AG10803 (cell line): Measurements from ENCODE around the gene PRDM16.

Experiments
- DNase-seq: peaks from one replicate; pipeline ENCODE4 v3.0.0; 2010; ENCODE audit warnings: low read depth
- H3K4me3 ChIP-seq: 2 replicates; pipeline ENCODE4 v1.5.1; 2011; ENCODE audit warnings: mild to moderate bottlenecking, low read length, control low read depth
- CTCF ChIP-seq: conservative IDR thresholded peaks from 2 replicates; pipeline ENCODE4 v1.5.1; 2011; ENCODE audit warnings: mild to moderate bottlenecking, low read length, control low read depth, inconsistent platforms

The PRDM16 gene

DNA sequence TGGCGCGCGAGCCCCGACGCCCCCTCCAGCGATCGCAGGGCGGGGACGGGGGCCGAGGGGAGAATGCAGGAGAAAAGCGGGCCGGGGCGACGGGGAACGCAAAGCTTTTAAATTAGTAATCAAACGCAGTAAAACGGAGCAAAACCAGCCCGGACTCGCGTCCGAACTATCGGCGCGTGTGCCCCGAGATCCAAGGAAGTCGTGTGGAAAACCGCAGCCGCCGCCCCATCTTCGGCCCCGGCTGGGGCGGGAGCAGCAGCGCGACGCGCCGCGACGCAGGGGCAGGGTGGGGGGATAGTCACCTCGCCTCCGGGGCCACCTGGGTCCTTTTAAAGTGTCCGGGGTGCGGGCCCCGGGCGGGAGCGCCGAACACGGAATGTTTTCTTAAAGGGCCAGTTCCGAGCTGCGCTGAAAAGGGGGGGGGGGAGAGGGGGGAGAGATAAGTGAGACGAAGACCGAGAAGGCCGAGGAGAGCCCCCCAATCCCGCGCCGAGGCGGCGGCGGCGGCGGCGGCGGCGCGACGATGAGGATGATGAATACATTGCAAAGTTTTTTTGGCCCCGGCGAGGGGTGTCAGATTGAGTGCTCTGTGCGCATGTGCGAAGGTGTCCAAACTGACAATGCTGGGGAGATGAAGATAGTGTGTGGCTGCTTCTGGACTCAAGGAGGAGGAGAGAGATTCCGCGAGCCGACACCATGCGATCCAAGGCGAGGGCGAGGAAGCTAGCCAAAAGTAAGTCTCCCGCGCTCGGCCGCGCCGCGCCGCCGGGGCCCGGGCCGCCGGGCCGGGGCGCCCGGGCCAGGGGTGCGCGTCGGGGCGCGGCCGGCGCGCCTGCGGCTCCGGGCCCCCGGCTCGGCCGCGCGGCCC lies at the start of gene PRDM16:
Gene PRDM16 (plus strand): TSS at position 640 of the 868 bp plus-strand sequence. CDS start 57 bp downstream, at position 697.
- DNase-seq, result peak; percentile 43
- peak within 1 kb of the TSS; percentile 51 for H3K4me3 ChIP-seq
- no peak for TF ChIP-seq CTCF

DNA sequence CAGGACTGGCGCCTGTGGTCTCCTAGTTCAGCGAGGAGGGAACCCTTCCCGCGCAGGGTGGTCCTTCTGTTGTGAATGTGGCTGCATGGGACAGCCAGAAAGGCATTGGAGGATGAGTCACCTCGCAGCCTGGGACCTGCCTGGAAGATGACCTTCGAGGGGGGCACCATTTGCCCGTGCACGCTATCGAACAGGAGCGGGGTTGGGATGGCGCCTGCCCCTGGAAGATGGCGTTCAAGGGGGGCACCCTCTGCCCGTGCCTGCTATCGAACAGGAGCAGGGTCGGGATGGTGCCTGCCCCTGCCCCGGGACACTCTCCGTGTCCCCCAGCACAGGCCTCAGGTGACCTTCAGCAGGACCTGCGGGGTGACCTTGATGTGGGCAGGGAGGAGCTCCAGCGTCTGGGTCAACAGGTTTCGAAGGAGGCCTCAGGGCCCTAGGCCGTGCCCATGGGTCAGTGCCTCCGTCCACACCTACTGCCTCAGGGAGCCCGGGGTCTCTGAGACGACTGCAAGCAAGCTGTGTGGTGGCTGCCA lies 49.4 kb upstream of the PRDM16 start:
- H3K4me3 ChIP-seq, result no peak overlapping the region
- DNase-seq, result no peak
- no peak for TF ChIP-seq CTCF

DNA sequence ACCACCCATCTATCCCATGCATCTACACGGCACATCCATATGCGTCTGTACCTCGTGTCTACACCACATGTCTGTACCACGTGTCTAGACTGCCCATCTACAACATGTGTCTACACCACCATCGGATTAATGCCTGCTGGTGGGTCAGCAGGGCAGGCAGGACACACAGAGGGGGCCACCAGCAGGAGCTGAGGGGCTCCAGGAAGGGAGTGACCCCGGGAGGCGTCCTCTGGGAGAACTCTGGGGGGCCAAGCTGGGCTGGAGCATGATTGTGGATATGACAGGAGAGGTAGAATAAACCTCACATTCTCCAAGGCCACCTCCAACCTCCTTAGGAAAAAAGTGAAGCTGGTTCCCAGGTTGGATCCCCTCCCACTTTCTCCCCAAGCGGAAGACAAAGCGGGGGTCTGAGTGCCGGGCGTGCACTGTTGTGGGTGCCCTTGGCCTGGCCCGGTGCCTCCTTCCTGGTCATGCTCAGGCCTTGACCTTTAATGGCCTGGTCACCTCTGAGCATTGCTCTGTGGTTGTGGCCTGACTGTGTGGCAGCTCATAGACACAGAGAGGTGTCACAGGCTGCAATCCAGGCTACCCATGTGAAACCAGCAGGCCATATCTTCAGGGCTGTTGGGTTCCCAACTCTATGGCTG lies 48.6 kb upstream of the PRDM16 start:
- no peak for TF ChIP-seq CTCF
- no peak overlapping the region for H3K4me3 ChIP-seq
- DNase-seq, result no peak

- DNase-seq, result no peak
- H3K4me3 ChIP-seq, result no peak within 1 kb of the TSS
- TF ChIP-seq CTCF, result no peak
Observed at GRCh38 chr1:3021233-3021671, 47.8 kb upstream of the PRDM16 start, which contains the start of gene ACTRT2. TSS of gene ACTRT2 (plus strand) at chr1:3021467. CDS start at chr1:3021687, 220 bp downstream.

DNA sequence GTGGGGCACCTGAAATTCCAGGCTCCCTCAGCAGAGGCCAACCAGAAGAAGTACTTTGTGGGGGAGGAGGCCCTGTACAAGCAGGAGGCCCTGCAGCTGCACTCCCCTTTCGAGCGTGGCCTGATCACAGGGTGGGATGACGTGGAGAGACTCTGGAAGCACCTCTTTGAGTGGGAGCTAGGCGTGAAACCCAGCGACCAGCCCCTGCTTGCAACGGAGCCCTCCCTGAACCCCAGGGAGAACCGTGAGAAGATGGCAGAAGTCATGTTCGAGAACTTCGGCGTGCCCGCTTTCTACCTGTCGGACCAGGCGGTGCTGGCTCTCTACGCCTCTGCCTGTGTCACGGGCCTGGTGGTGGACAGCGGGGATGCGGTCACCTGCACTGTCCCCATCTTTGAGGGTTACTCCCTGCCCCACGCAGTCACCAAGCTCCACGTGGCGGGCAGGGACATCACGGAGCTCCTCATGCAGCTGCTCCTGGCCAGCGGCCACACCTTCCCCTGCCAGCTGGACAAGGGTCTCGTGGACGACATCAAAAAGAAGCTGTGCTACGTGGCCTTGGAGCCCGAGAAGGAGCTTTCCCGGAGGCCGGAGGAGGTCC lies 47.1 kb upstream of the PRDM16 start:
- no peak for TF ChIP-seq CTCF
- H3K4me3 ChIP-seq, result no peak overlapping the region
- no peak for DNase-seq

GRCh38 chr1:3022511-3022973 lies 46.5 kb upstream of the PRDM16 start:
- DNase-seq, result no peak
- H3K4me3 ChIP-seq, result no peak overlapping the region
- TF ChIP-seq CTCF, result no peak
